GM18507 (cell line): ENCODE measurements around the gene ANKEF1.

Source experiments
- DNase-seq: peaks from one replicate; pipeline ENCODE4 v3.0.0; 2011; ENCODE audit warnings: low read depth; ENCODE audit not compliant: insufficient read length; ENCODE audit errors: extremely low spot score
- FAIRE-seq: peaks from 2 replicates; lab custom pipeline; 2011; peaks lifted over from hg19 to GRCh38; lab: Jason Lieb, UNC

Gene ANKEF1

GRCh38 chr20:10034717-10035571 is at the start of gene ANKEF1:
Gene ANKEF1, plus strand, starts transcription at chr20:10034987. Its CDS starts 3,315 bp downstream, at chr20:10038302.
- FAIRE-seq (no peak), DNase-seq (peak; percentile 8)

GRCh38 chr20:9985281-9985680 is 49.5 kb upstream of the ANKEF1 start:
- DNase-seq (no peak), FAIRE-seq (no peak)

- DNase-seq (no peak), FAIRE-seq (no peak)
Measured at GRCh38 chr20:9985773-9986172, 49.0 kb upstream of the ANKEF1 start.

GRCh38 chr20:9989066-9989724 is 45.6 kb upstream of the ANKEF1 start:
- DNase-seq (no peak), FAIRE-seq (no peak)

GRCh38 chr20:9993137-9993536 is 41.6 kb upstream of the ANKEF1 start:
- FAIRE-seq (no peak), DNase-seq (no peak)

- DNase-seq (no peak), FAIRE-seq (no peak)
Measured at GRCh38 chr20:9994676-9995075, 40.1 kb upstream of the ANKEF1 start.

- DNase-seq, result no peak
- no peak for FAIRE-seq
Measured at GRCh38 chr20:9995510-9996272, 39.1 kb upstream of the ANKEF1 start.

- FAIRE-seq (no peak), DNase-seq (no peak)
Measured at GRCh38 chr20:9996944-9997343, 37.8 kb upstream of the ANKEF1 start.

GRCh38 chr20:9999645-10000044 is 35.1 kb upstream of the ANKEF1 start:
- DNase-seq (no peak), FAIRE-seq (no peak)

GRCh38 chr20:10002866-10003265 is 31.9 kb upstream of the ANKEF1 start:
- DNase-seq (no peak), FAIRE-seq (no peak)

- FAIRE-seq (no peak), DNase-seq (no peak)
Measured at GRCh38 chr20:10004900-10005299, 29.9 kb upstream of the ANKEF1 start.

- DNase-seq, result no peak
- no peak for FAIRE-seq
Measured at GRCh38 chr20:10005885-10006284, 28.9 kb upstream of the ANKEF1 start.

GRCh38 chr20:10006447-10007090 is 28.2 kb upstream of the ANKEF1 start:
- FAIRE-seq, result no peak
- no peak for DNase-seq

- DNase-seq (no peak), FAIRE-seq (no peak)
Measured at GRCh38 chr20:10007158-10007557, 27.6 kb upstream of the ANKEF1 start.

GRCh38 chr20:10007747-10008146 is 27.0 kb upstream of the ANKEF1 start:
- no peak for DNase-seq
- no peak for FAIRE-seq

GRCh38 chr20:10012464-10012863 is 22.3 kb upstream of the ANKEF1 start:
- DNase-seq (no peak), FAIRE-seq (no peak)

- no peak for DNase-seq
- no peak for FAIRE-seq
Measured at GRCh38 chr20:10014431-10014830, 20.4 kb upstream of the ANKEF1 start.

GRCh38 chr20:10020937-10021336 is 13.8 kb upstream of the ANKEF1 start:
- FAIRE-seq, result no peak
- DNase-seq, result no peak

- DNase-seq (no peak), FAIRE-seq (no peak)
Measured at GRCh38 chr20:10022625-10023024, 12.2 kb upstream of the ANKEF1 start.

- DNase-seq (no peak), FAIRE-seq (no peak)
Measured at GRCh38 chr20:10023911-10024310, 10.9 kb upstream of the ANKEF1 start.
